Neuron (in vitro differentiated cells): ENCODE data around the gene HCK.

Experiments used
- H2AFZ ChIP-seq: one replicate; pipeline ENCODE4 v1.6.1; 2013; ENCODE audit warnings: low read depth, mild to moderate bottlenecking, inconsistent platforms, low read length, moderate library complexity
- H3K27me3 ChIP-seq: one replicate; pipeline ENCODE4 v1.6.1; 2013; ENCODE audit warnings: low read length; ENCODE audit not compliant: insufficient read depth
- H3K36me3 ChIP-seq: one replicate; pipeline ENCODE4 v1.6.1; 2013; ENCODE audit warnings: low read length; ENCODE audit not compliant: insufficient read depth
- H3K4me1 ChIP-seq: one replicate; pipeline ENCODE4 v1.6.1; 2013; ENCODE audit warnings: low read length; ENCODE audit not compliant: insufficient read depth
- H3K4me3 ChIP-seq: 2 replicates; pipeline ENCODE4 v1.5.1; 2013; ENCODE audit warnings: mild to moderate bottlenecking, low read length, moderate library complexity
- H3K9me3 ChIP-seq: one replicate; pipeline ENCODE4 v1.6.1; 2013; ENCODE audit warnings: low read length

The HCK gene

GRCh38 chr20:32138921-32139320 lies 86.9 kb downstream of the HCK start:
- no peak overlapping the region for H2AFZ ChIP-seq
- no peaks in the 10 kb centered on the region for H3K9me3 ChIP-seq
- no peaks in the 10 kb centered on the region for H3K4me1 ChIP-seq
- no peak overlapping the region for H3K4me3 ChIP-seq
- peaks cover 75% of the 10 kb centered on the region for H3K36me3 ChIP-seq
- H3K27me3 ChIP-seq, result no peaks in the 10 kb centered on the region

GRCh38 chr20:32139947-32140346 lies 87.9 kb downstream of the HCK start:
- H2AFZ ChIP-seq, result no peak overlapping the region
- H3K4me3 ChIP-seq, result no peak overlapping the region
- peaks cover 84% of the 10 kb centered on the region for H3K36me3 ChIP-seq
- H3K27me3 ChIP-seq, result no peaks in the 10 kb centered on the region
- H3K9me3 ChIP-seq, result no peaks in the 10 kb centered on the region
- H3K4me1 ChIP-seq, result no peaks in the 10 kb centered on the region

GRCh38 chr20:32140603-32141002 lies 88.6 kb downstream of the HCK start:
- Histone ChIP-seq H3K36me3 (peaks cover 88% of the 10 kb centered on the region), H3K27me3 (no peaks in the 10 kb centered on the region), H2AFZ (no peak overlapping the region), H3K4me1 (no peaks in the 10 kb centered on the region), H3K4me3 (no peak overlapping the region), H3K9me3 (no peaks in the 10 kb centered on the region)

- H2AFZ ChIP-seq, result no peak overlapping the region
- no peaks in the 10 kb centered on the region for H3K27me3 ChIP-seq
- no peak overlapping the region for H3K4me3 ChIP-seq
- H3K4me1 ChIP-seq, result no peaks in the 10 kb centered on the region
- H3K36me3 ChIP-seq, result peaks cover 88% of the 10 kb centered on the region
- no peaks in the 10 kb centered on the region for H3K9me3 ChIP-seq
Measured at GRCh38 chr20:32141465-32141980, 89.5 kb downstream of the HCK start.

- Histone ChIP-seq H3K36me3 (peaks cover 85% of the 10 kb centered on the region), H3K9me3 (no peaks in the 10 kb centered on the region), H3K4me1 (no peaks in the 10 kb centered on the region), H2AFZ (no peak overlapping the region), H3K27me3 (no peaks in the 10 kb centered on the region), H3K4me3 (no peak overlapping the region)
Measured at GRCh38 chr20:32142088-32142487, 90.0 kb downstream of the HCK start.

GRCh38 chr20:32142991-32143390 lies 90.9 kb downstream of the HCK start:
- H3K27me3 ChIP-seq, result no peaks in the 10 kb centered on the region
- H3K4me1 ChIP-seq, result no peaks in the 10 kb centered on the region
- H3K36me3 ChIP-seq, result peaks cover 79% of the 10 kb centered on the region
- no peak overlapping the region for H3K4me3 ChIP-seq
- H3K9me3 ChIP-seq, result no peaks in the 10 kb centered on the region
- H2AFZ ChIP-seq, result no peak overlapping the region

GRCh38 chr20:32144898-32145662 lies 93.0 kb downstream of the HCK start:
- no peak overlapping the region for H2AFZ ChIP-seq
- H3K36me3 ChIP-seq, result peaks cover 79% of the 10 kb centered on the region
- no peak overlapping the region for H3K4me3 ChIP-seq
- H3K27me3 ChIP-seq, result no peaks in the 10 kb centered on the region
- H3K9me3 ChIP-seq, result no peaks in the 10 kb centered on the region
- H3K4me1 ChIP-seq, result no peaks in the 10 kb centered on the region

GRCh38 chr20:32149566-32150170 lies 97.6 kb downstream of the HCK start:
- no peak overlapping the region for H2AFZ ChIP-seq
- H3K27me3 ChIP-seq, result no peaks in the 10 kb centered on the region
- peaks cover 69% of the 10 kb centered on the region for H3K36me3 ChIP-seq
- no peaks in the 10 kb centered on the region for H3K4me1 ChIP-seq
- H3K4me3 ChIP-seq, result no peak overlapping the region
- H3K9me3 ChIP-seq, result no peaks in the 10 kb centered on the region

GRCh38 chr20:32150291-32150848 lies 98.3 kb downstream of the HCK start:
- H3K4me3 ChIP-seq, result no peak overlapping the region
- no peaks in the 10 kb centered on the region for H3K9me3 ChIP-seq
- no peaks in the 10 kb centered on the region for H3K4me1 ChIP-seq
- H3K27me3 ChIP-seq, result no peaks in the 10 kb centered on the region
- H3K36me3 ChIP-seq, result peaks cover 64% of the 10 kb centered on the region
- no peak overlapping the region for H2AFZ ChIP-seq
